IPS-20b (cell line): ENCODE measurements around the gene JMJD7.

Source experiments
- H3K27ac ChIP-seq: one replicate; pipeline ENCODE4 v1.5.1; 2013; ENCODE audit warnings: low read length
- H3K27me3 ChIP-seq: 2 replicates; pipeline ENCODE4 v1.6.1; 2013; ENCODE audit warnings: mild to moderate bottlenecking, low read length, inconsistent platforms; ENCODE audit not compliant: insufficient read depth
- H3K36me3 ChIP-seq: 2 replicates; pipeline ENCODE4 v1.6.1; 2013; ENCODE audit warnings: low read depth, mild to moderate bottlenecking, inconsistent platforms, low read length, moderate library complexity; ENCODE audit not compliant: insufficient read depth
- H3K4me1 ChIP-seq: 2 replicates; pipeline ENCODE4 v1.6.1; 2013; ENCODE audit warnings: mild to moderate bottlenecking, control low read depth, inconsistent platforms, low read length, moderate library complexity; ENCODE audit not compliant: insufficient read depth
- H3K4me3 ChIP-seq: 2 replicates; pipeline ENCODE4 v1.5.1; 2013; ENCODE audit warnings: mild to moderate bottlenecking, low read length, inconsistent platforms
- H3K9ac ChIP-seq: 2 replicates; pipeline ENCODE4 v1.6.1; 2013; ENCODE audit warnings: low read depth, mild to moderate bottlenecking, inconsistent platforms, low read length, moderate library complexity
- H3K9me3 ChIP-seq: 2 replicates; pipeline ENCODE4 v1.6.1; 2013; ENCODE audit warnings: mild to moderate bottlenecking, low read depth, low read length, inconsistent platforms; ENCODE audit not compliant: insufficient read depth

Gene JMJD7

GRCh38 chr15:41873711-41874110 lies 45.8 kb downstream of the JMJD7 start:
- Histone ChIP-seq H3K4me3 (no peak overlapping the region), H3K4me1 (no peaks in the 10 kb centered on the region), H3K36me3 (no peaks in the 10 kb centered on the region), H3K27me3 (no peaks in the 10 kb centered on the region), H3K9ac (no peak overlapping the region), H3K27ac (no peak overlapping the region), H3K9me3 (no peaks in the 10 kb centered on the region)

DNA sequence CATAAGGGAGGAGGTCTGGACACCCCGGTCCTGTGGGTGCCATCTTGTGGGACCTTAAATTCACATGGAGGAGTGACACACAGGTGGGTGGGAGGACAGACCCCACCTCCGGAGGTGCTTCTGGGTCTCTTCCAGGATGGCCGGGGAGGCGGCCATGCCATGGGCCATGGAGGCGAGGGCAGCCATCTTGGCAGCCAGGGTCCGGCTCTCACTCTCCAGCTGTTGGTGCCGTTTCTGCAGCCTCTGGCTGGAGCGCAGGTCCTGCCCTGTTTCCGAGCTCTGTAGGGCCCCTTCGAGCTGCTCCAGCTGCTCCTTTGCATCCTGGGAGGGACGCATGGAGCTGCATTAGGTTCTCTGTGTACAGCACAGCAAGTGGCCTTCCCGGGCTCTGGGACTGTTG lies 46.8 kb downstream of the JMJD7 start:
- H3K9ac ChIP-seq: no peak overlapping the region
- H3K4me1 ChIP-seq: no peaks in the 10 kb centered on the region
- no peak overlapping the region for H3K27ac ChIP-seq
- no peaks in the 10 kb centered on the region for H3K9me3 ChIP-seq
- no peaks in the 10 kb centered on the region for H3K36me3 ChIP-seq
- 0 out of 2 replicates have a peak, but pooled peaks cover 4% of the 10 kb centered on the region for H3K27me3 ChIP-seq
- no peak overlapping the region for H3K4me3 ChIP-seq

- Histone ChIP-seq H3K36me3 (no peaks in the 10 kb centered on the region), H3K9ac (no peak overlapping the region), H3K9me3 (no peaks in the 10 kb centered on the region), H3K27me3 (peaks cover 17% of the 10 kb centered on the region), H3K27ac (no peak overlapping the region), H3K4me1 (no peaks in the 10 kb centered on the region), H3K4me3 (no peak overlapping the region)
These were observed 48.1 kb downstream of the JMJD7 start for GRCh38 chr15:41876007-41876406.

DNA sequence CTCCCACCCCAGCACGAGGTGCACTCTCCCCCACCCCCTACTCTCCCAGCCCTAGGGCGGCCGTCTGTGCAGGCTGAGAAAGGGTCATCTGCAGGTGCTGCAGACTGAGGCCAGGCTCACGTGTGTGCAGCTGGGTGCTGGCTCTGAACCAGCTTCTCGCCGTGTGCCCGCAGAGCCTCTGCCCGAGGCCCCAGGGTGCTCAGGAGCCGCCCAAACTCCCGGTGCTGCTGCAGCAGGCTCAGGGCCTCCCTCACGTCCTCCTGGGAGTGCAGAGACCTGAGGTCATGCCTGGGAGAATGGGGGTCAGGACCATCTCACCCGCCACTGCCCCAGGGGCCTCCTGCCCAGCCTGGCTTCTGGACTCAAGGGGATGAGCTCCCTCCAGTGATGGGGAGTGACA lies 48.8 kb downstream of the JMJD7 start:
- H3K27ac ChIP-seq: no peak overlapping the region
- H3K9ac ChIP-seq: no peak overlapping the region
- no peak overlapping the region for H3K4me3 ChIP-seq
- H3K4me1 ChIP-seq: no peaks in the 10 kb centered on the region
- H3K9me3 ChIP-seq: no peaks in the 10 kb centered on the region
- H3K27me3 ChIP-seq: peaks cover 24% of the 10 kb centered on the region
- H3K36me3 ChIP-seq: no peaks in the 10 kb centered on the region

- H3K4me3 ChIP-seq: no peak overlapping the region
- H3K27ac ChIP-seq: no peak overlapping the region
- peaks cover 34% of the 10 kb centered on the region for H3K27me3 ChIP-seq
- no peak overlapping the region for H3K9ac ChIP-seq
- no peaks in the 10 kb centered on the region for H3K36me3 ChIP-seq
- no peaks in the 10 kb centered on the region for H3K9me3 ChIP-seq
- no peaks in the 10 kb centered on the region for H3K4me1 ChIP-seq
These were observed 49.9 kb downstream of the JMJD7 start for GRCh38 chr15:41877631-41878354.

DNA sequence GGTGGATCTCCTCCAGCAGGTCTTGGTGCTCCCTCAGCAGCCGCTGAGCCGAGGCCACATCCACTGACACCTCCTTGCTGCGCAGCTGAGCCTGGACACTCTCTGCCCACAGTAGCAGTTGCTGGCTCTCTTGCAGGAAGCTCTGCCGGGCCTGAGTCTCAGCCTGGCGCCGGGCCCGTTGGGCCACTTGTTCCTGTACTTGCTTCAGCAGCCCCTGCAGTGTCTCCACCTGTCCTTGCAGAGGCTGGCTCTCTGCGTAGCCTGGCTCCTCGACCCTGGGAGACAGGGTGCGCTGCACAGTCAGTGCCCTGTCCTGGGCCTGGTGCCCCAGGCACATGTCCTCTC lies 50.4 kb downstream of the JMJD7 start:
- Histone ChIP-seq H3K27me3 (peaks cover 39% of the 10 kb centered on the region), H3K36me3 (no peaks in the 10 kb centered on the region), H3K9me3 (no peaks in the 10 kb centered on the region), H3K4me3 (no peak overlapping the region), H3K9ac (no peak overlapping the region), H3K27ac (no peak overlapping the region), H3K4me1 (no peaks in the 10 kb centered on the region)

DNA sequence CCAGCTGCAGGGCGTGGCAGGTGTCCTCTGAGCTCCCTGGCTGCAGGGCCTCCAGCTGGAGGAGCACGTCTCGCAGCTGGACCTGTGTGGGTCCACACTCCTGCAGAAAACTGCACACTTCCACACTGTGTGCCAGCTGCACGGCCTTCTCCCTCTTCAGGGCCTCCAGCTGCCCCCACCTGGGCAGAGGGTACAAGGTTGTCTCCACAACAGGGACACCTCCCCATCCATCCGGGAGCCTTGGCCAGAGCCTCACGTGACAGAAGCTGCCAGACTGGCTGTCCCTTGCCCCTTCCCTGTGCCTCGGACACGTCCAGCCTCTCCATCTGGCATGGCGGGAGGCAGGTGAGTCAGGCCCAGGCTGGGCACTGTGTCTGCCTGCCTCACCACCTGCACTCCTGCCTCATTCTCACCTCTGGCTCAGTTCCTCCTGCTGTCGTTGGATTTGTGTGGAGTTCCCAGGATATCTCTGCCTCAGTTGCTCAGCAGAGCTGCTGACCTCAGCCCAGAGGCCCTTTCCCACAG lies 51.5 kb downstream of the JMJD7 start:
- Histone ChIP-seq H3K27me3 (peaks cover 42% of the 10 kb centered on the region), H3K27ac (no peak overlapping the region), H3K36me3 (no peaks in the 10 kb centered on the region), H3K4me3 (no peak overlapping the region), H3K9me3 (no peaks in the 10 kb centered on the region), H3K4me1 (no peaks in the 10 kb centered on the region), H3K9ac (no peak overlapping the region)

DNA sequence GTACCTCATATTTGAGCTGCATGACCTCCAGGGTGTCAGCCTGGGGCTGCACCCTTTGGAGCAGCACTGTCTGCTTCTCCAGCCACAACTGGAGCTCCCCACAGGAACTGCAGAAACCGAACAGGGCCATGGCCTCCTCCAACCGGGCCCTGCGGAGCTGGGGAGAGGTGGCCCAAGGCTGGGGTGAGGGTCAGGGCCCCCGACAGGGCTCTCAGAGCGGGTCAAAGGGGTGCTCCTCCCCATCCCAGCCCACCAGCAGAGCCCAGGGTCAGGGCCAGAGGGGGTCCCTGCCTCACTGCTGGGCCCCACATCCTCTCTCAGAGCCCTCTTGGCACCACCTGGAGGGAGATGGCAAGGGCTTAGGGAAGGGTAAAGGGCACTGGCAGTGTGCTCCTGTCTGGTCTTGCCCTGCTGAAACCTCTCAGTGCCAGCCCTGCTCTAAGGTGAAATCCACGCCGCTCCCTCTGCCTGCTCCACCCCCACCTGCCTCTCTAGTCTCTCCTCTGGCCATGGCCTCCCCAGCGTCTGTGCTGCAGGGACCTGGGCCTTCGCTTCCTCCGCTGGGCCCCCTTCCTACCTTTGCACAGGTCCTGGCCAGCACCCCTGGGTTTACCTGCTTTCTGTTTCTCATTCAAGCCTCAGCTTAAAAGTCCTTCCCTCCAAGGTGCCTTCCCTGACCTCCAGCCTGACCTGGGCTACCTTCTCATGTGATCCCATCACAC lies 52.4 kb downstream of the JMJD7 start:
- Histone ChIP-seq H3K9me3 (no peaks in the 10 kb centered on the region), H3K36me3 (no peaks in the 10 kb centered on the region), H3K27me3 (peaks cover 42% of the 10 kb centered on the region), H3K4me1 (no peaks in the 10 kb centered on the region), H3K9ac (no peak overlapping the region), H3K4me3 (no peak overlapping the region), H3K27ac (no peak overlapping the region)

DNA sequence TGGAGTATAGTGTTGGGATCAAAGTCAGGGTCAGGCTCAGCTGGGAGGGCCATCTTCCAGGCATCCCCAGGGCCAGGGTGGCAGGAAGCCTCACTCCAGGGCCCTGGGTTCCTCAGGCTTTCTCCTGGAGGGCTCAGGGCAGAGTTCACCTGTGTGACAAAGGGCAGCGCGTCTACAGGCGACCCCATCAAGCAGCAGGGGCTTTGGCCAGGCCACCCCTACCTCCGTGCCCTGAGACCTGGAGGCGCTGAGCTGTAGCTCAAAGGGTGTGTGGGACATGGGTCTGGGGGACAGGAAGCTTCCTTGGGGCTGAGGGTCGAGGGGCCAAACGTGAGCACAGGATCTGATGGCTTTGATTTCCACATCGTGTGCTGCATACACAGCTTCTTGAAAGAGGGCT lies 53.2 kb downstream of the JMJD7 start:
- H3K9me3 ChIP-seq: no peaks in the 10 kb centered on the region
- no peak overlapping the region for H3K9ac ChIP-seq
- H3K36me3 ChIP-seq: no peaks in the 10 kb centered on the region
- H3K27ac ChIP-seq: no peak overlapping the region
- H3K4me3 ChIP-seq: no peak overlapping the region
- peaks cover 42% of the 10 kb centered on the region for H3K27me3 ChIP-seq
- no peaks in the 10 kb centered on the region for H3K4me1 ChIP-seq

- no peak overlapping the region for H3K9ac ChIP-seq
- no peak overlapping the region for H3K27ac ChIP-seq
- H3K27me3 ChIP-seq: peaks cover 42% of the 10 kb centered on the region
- H3K9me3 ChIP-seq: no peaks in the 10 kb centered on the region
- H3K36me3 ChIP-seq: no peaks in the 10 kb centered on the region
- H3K4me3 ChIP-seq: no peak overlapping the region
- H3K4me1 ChIP-seq: no peaks in the 10 kb centered on the region
These were observed 53.6 kb downstream of the JMJD7 start for GRCh38 chr15:41881550-41881919.

DNA sequence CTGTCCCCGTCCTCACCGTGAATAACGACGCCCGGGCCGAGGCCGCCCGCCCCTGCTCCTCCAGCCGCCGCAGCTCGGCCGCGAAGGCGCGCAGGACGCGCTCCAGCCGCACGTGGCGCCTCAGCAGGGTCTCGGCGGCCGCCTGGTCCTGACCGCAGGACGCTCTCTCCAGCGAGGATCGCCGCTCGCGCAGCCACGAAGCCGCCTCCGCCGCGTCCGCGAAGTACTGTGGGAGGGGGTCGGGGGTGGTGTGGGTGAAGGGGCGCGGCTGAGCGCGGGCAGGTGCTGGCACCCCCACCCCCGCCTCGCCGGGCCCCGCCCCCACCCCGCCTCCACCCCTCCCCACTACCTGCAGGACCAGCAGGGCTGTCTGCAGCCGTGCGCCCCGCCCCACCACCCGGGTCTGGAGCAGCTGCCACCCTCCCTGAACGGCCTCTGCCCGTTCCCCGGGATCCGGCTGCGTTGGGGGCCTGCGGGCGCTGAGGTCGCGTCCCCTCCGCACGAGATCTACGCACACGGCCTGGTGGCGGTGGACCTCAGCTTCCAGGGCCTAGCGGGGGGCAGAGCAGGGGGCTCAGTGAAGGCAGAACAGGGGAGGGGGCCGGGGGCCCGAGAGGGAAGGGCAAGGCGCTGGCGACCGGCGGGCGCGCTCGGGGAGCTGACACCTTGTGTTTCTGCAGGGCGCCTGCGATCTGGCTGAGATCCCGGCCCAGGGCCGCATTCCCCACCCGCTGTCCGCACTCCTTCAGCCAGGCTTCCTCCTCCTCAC lies 54.2 kb downstream of the JMJD7 start:
- peak overlapping the region; percentile 56; the same call in 1 of the 2 replicates for H3K4me3 ChIP-seq

More for the DNA sequence above, 54.2 kb downstream of the JMJD7 start:
- H3K27ac ChIP-seq: no peak overlapping the region
- H3K9ac ChIP-seq: no peak overlapping the region
- H3K9me3 ChIP-seq: no peaks in the 10 kb centered on the region
- H3K27me3 ChIP-seq: peaks cover 42% of the 10 kb centered on the region
- H3K36me3 ChIP-seq: no peaks in the 10 kb centered on the region
- H3K4me1 ChIP-seq: no peaks in the 10 kb centered on the region
